Mesenteric fat pad (tissue), 1 donor: ENCODE results near the gene PTGES3L. TPM values are rescaled to one million over a fixed set of nuclear protein-coding genes. Genes with fewer than 3 reads are reported as not detected.
A peak's percentile ranks its signal among the peaks of the same experiment; 100 is the strongest.
"Not testable (repeated sequence)": the region's sequence is repeated elsewhere in the genome, so short reads cannot be mapped to it uniquely, and the experiment has no call there.

Experiments
- DNase-seq: peaks from one replicate; pipeline ENCODE4 v3.0.0-alpha.2; 2020; ENCODE audit warnings: low spot score
- total RNA-seq: library from RNA; stranded (reverse); fragmentation: NEBNext Ultra II Directional; extraction: Animal tissue kit (Norgen Biotek cat#: 25700); gene quantifications from one replicate; pipeline ENCODE4 v1.2.1, GENCODE V29; 2021
- donor health status: DM: yes; HTN: yes; CAD: no.

PTGES3L gene
- total RNA-seq, 1 donor from 2014 or later = not detected

- DNase-seq = peak; percentile 2
These were observed 2.4 kb upstream of the PTGES3L start for GRCh38 chr17:42982266-42982665.

- peak; percentile 89 for DNase-seq
These were observed 1.0 kb upstream of the PTGES3L start for GRCh38 chr17:42980766-42981397.

- peak; percentile 98 for DNase-seq
These were observed 440 bp upstream of the PTGES3L start, which contains the start of gene RUNDC1 for GRCh38 chr17:42980274-42980765. Gene RUNDC1, plus strand, starts transcription at chr17:42980565. Its CDS starts 12 bp downstream, at chr17:42980577.

GRCh38 chr17:42975701-42976100, 4.2 kb downstream of the PTGES3L start:
- peak; percentile 20 for DNase-seq

- no peak for DNase-seq
These were observed 4.6 kb downstream of the PTGES3L start for GRCh38 chr17:42975265-42975664.

DNA sequence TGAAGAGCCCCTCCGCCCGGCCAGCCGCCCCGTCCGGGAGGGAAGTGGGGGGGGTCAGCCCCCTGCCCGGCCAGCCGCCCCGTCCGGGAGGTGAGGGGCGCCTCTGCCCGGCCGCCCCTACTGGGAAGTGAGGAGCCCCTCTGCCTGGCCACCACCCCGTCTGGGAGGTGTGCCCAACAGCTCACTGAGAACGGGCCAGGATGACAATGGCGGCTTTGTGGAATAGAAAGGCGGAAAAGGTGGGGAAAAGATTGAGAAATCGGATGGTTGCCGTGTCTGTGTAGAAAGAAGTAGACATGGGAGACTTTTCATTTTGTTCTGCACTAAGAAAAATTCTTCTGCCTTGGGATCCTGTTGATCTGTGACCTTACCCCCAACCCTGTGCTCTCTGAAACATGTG, 6.6 kb downstream of the PTGES3L start:
- DNase-seq = not testable (repeated sequence)

DNA sequence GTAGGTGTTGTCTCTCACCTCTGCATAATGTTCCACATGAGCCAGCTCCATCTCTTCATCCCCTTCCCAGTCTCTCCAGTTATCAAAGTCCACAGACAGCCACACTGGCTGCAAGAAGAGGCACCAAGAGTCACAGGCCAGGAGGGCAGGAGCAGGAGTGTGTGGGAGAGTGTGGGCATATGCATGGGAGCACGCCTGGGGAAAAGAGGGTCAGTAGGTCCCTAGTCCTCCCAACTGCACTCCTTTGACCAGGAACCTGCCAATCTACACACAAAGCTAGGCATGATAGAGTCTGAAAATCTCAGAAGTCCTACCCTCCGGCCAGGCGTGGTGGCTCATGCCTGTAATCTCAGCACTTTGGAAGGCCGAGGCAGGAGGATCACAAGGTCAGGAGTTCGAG, 8.3 kb downstream of the PTGES3L start:
- DNase-seq = peak; percentile 69

GRCh38 chr17:42969001-42969581, 10.8 kb downstream of the PTGES3L start:
- DNase-seq = no peak

- no peak for DNase-seq
These were observed 12.0 kb downstream of the PTGES3L start for GRCh38 chr17:42967925-42968324.

DNA sequence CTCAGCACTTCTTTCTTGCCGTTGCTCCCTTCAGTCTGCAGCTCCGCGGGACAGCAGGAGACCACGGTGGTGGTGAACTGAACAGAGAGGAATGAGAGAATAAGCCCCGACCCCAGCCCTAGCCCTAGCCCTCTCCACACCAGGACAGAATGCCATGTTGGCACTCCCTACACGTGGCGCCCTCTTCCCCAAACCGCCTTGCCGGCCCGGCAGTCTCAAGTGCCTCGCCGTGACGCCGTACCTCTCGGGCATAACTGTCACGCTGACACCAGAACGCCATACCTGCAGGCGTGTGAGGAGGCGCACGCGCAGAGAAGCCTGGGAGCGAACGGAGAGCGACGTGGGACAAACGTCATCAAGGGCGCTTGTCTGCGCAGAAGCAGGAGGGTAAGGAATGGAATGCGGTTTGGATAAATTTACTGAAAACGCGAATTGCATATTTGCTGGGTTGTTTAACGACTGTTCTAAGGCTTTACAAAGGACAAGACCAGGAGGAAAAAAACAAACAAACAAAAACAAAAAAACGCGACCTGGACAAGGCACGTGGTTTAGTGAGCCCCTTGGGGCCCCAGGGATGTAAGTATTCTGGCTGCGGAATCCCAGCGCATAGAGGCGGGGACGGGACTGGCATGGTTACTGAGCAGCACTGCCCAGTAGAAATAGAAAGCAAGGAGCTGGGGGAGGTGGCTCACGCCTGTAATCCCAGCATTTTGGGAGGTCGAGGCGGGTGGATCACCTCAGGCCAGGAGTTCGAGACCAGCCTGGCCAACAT, 15.5 kb downstream of the PTGES3L start, which contains the start of gene AARSD1:
AARSD1 (minus strand) TSS at position 294 of the 772 bp plus-strand sequence; CDS start at position 280, 14 bp downstream.
- peak; percentile 95 for DNase-seq

DNA sequence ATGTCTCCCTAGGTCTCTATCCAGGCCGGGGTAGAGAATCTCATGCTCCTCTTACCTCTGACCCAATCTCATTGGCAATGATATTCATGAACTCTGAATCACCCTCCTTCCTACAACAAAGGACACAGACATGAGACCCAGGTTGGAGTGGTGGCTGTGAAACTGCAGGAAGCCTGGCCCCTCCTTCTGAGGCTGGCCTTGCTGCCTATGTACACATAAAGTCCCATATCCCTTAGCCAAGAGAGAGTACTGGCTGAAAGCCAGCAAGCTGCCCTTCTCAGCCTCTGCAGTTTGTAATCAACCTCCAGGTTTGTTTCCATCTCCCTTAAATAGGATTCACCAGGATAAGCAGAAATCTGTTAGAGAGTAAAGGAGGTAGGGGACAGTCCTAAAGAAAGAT, 26.2 kb downstream of the PTGES3L start:
- DNase-seq = no peak

GRCh38 chr17:42950044-42950783, 29.7 kb downstream of the PTGES3L start:
- DNase-seq = no peak

GRCh38 chr17:42946812-42947211, 33.1 kb downstream of the PTGES3L start:
- no peak for DNase-seq

DNA sequence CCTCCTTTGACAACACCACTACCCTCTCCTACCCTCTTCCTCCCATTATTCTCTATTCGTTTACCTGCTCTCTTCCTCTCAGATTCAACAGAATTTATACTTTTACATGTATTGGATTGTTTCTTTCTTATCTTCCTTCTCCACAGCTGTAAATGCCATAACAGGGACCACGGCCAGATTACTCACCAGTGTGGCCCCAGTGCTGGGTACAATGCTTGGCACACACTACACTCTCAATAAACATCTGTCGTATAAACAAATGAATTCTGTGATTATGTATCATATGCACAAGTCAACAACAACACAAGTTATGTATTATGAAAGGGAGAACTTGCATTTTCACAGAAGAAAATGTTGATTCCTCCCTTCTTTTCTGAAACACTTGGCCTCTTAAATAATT, 35.7 kb downstream of the PTGES3L start:
- DNase-seq = no peak

- DNase-seq = no peak
These were observed 41.9 kb downstream of the PTGES3L start for GRCh38 chr17:42937712-42938596.

- no peak for DNase-seq
These were observed 50.4 kb downstream of the PTGES3L start for GRCh38 chr17:42929497-42929844.

GRCh38 chr17:42928714-42929496, 51.0 kb downstream of the PTGES3L start:
- no peak for DNase-seq

GRCh38 chr17:42924891-42925290, 55.0 kb downstream of the PTGES3L start:
- DNase-seq = no peak

DNA sequence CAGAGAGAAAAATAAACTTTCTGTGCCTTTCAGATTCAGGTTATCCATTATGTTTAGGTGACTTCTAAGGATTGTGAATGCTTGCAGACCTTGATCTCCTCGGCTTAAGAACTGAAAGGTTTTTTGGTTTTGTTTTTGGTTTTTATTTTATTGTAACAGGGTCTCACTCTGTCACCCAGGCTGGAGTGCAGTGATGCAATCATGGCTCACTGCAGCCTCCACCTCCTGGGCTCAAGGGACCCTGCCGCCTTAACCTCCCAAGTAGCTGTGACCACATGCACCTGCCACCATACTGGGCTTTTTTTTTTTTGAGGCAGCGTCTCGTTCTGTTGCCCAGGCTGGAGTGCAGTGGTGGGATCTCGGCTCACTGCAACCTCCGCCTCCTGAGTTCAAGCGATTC, 56.4 kb downstream of the PTGES3L start:
- DNase-seq = not testable (repeated sequence)

GRCh38 chr17:42922294-42922693, 57.6 kb downstream of the PTGES3L start:
- DNase-seq = no peak
